Large intestine (tissue), 3 donors: ENCODE data around the gene RERE. TPM values are rescaled to one million over a fixed set of nuclear protein-coding genes. Genes with fewer than 3 reads are reported as not detected.
A peak's percentile ranks its signal among the peaks of the same experiment; 100 is the strongest.

Experiments
- DNase-seq, 2 donors: peaks; one replicate each; pipeline versions ENCODE4 v3.0.0 to v3.0.0-alpha.2; 2013
- H3K27ac ChIP-seq: one replicate; pipeline ENCODE4 v1.5.1; 2013; ENCODE audit warnings: low read length
- H3K27me3 ChIP-seq: 2 replicates; pipeline ENCODE4 v1.6.1; 2013; ENCODE audit warnings: low read length; ENCODE audit not compliant: control insufficient read depth, insufficient read depth
- H3K36me3 ChIP-seq: 2 replicates; pipeline ENCODE4 v1.6.1; 2013; ENCODE audit warnings: low read length; ENCODE audit not compliant: control insufficient read depth, insufficient read depth
- H3K4me1 ChIP-seq: one replicate; pipeline ENCODE4 v1.6.1; 2013; ENCODE audit warnings: low read length; ENCODE audit not compliant: control insufficient read depth, insufficient read depth
- H3K4me3 ChIP-seq: one replicate; pipeline ENCODE4 v1.5.1; 2013; ENCODE audit warnings: low read length
- H3K9me3 ChIP-seq: one replicate; pipeline ENCODE4 v1.6.1; 2013; ENCODE audit warnings: mild to moderate bottlenecking, low read depth, low read length, moderate library complexity; ENCODE audit not compliant: control insufficient read depth
- WGBS: methylation state at CpG from one replicate; pipeline ENCODE4 v1.1.5; 2013; ENCODE audit warnings: low lambda C conversion rate; ENCODE audit not compliant: insufficient coverage; 5-methylcytosine and 5-hydroxymethylcytosine counted together
- polyA plus RNA-seq: library from polyadenylated mRNA; unstranded; fragments of 120-200 nt; gene quantifications from one replicate; pipeline ENCODE4 v1.2.1, GENCODE V29; 2013

RERE gene
- polyA plus RNA-seq, 1 donor: 62.3 TPM

DNA sequence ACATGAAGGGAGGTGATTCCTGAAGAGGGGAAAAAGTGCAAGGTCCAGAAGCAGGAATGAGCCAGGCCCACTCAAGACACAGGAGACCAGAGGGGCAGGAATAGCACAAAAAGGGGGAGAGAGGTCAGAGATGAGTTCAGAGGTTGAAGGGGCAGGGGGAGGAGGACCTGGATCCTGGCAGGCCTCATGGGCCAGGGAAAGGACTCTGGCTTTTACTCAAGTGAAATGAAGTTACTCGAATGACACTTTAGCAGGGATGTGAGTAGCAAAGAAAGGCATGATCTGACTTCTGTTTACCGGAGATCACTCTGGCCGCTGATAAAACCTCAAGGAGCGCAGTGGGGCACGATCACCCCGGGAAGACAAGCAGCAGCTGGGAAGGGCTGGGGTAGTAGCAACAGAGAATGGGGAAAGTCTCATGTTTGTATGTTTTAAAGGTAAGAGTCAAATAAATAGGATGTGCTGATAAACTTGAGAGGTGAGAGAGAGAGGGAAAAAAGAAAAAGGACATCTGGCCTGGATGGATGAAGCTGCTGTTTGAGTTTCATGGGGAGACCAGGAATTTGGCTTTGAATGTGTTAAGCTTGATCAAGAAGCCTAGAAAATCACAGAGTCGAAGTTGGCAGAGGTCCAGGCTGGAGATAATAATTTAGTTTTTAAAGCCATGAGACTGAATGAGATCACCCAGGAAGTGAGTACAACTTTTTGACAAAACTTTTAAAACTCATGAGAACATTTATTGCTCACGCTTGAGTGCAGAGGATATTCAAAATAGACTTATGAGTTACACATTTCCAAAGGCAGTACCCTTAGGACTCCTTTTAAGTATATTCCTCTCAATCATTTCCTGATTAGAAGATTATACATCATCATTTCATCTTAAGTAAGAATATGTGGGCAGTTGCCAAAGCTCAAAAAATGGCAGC lies 156.0 kb downstream of the RERE start:
- peak overlapping the region; percentile 35 for H3K27ac ChIP-seq
- no peaks in the 10 kb centered on the region for H3K9me3 ChIP-seq
- H3K4me3 ChIP-seq: no peak overlapping the region
- WGBS: no CpG with 5 or more reads among the region's 8 CpGs
- peak in 1 of 2 donors; percentile 63 for DNase-seq
- H3K27me3 ChIP-seq: no peaks in the 10 kb centered on the region
- H3K36me3 ChIP-seq: no peaks in the 10 kb centered on the region
- peaks cover 45% of the 10 kb centered on the region for H3K4me1 ChIP-seq

- WGBS: 86% methylated on average over 2 of the region's 5 CpGs
- Histone ChIP-seq H3K4me3 (no peak overlapping the region), H3K27ac (no peak overlapping the region), H3K4me1 (peaks cover 42% of the 10 kb centered on the region), H3K9me3 (no peaks in the 10 kb centered on the region), H3K27me3 (no peaks in the 10 kb centered on the region), H3K36me3 (peaks cover 5% of the 10 kb centered on the region)
- DNase-seq: no peak
Observed at GRCh38 chr1:8660411-8660828, 157.0 kb downstream of the RERE start.

- DNase-seq: no peak
- H3K9me3 ChIP-seq: no peaks in the 10 kb centered on the region
- peaks cover 40% of the 10 kb centered on the region for H3K4me1 ChIP-seq
- H3K36me3 ChIP-seq: peaks cover 7% of the 10 kb centered on the region
- H3K27me3 ChIP-seq: no peaks in the 10 kb centered on the region
- no peak overlapping the region for H3K4me3 ChIP-seq
- H3K27ac ChIP-seq: no peak overlapping the region
Observed at GRCh38 chr1:8659593-8659992, 157.8 kb downstream of the RERE start.

GRCh38 chr1:8653878-8654277 lies 163.6 kb downstream of the RERE start:
- Histone ChIP-seq H3K4me3 (no peak overlapping the region), H3K4me1 (no peaks in the 10 kb centered on the region), H3K27ac (no peak overlapping the region), H3K27me3 (no peaks in the 10 kb centered on the region), H3K9me3 (no peaks in the 10 kb centered on the region), H3K36me3 (peaks cover 7% of the 10 kb centered on the region)
- no CpG with 5 or more reads among the region's 4 CpGs for WGBS
- no peak for DNase-seq

DNA sequence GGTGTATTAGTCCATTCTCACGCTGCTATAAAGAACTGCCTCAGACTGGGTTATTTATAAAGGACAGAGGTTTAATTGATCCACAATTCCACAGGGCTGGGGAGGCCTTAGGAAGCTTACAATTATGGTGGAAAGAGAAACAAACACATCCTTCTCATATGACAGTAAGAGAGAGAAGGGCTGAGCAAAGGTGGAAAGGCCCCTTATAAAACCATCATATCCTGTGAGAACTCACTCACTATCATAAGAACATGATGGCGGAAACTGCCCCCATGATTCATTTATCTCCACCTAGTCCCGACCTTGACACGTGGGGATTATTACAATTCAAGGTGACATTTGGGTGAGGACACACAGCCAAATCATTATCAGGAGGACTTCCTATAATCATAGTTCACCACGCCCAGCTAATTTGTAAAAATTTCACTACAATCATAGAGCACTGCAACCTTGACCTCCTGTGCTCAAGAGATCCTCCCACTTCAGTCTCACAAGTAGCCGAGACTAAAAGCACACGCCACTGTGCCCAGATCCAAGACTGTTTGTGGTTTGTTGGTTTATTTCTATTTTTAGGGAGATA lies 164.9 kb downstream of the RERE start:
- Histone ChIP-seq H3K4me1 (no peaks in the 10 kb centered on the region), H3K36me3 (peaks cover 7% of the 10 kb centered on the region), H3K27me3 (no peaks in the 10 kb centered on the region), H3K4me3 (no peak overlapping the region), H3K9me3 (no peaks in the 10 kb centered on the region), H3K27ac (no peak overlapping the region)
- DNase-seq: peak in 1 of 2 donors; percentile 33
- no CpG with 5 or more reads among the region's 7 CpGs for WGBS

DNA sequence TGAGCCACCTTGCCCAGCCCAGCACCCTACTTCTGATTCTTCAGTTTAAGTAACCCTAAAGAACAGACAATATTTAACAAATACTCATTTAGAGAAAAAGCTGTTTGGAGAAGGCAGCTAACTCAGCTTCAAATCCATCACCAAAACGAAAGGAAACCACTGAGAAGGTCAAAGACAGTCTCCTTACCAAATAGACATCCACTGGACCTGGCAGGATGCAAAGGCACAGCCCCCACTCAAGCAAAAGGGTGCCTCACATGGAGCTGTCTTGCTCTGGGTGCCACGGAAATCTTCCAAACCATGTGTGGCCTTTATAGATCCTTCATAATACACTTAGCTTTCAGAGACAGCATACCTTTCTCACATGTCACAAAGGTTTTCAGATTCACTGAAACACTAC lies 165.5 kb downstream of the RERE start:
- peaks cover 7% of the 10 kb centered on the region for H3K36me3 ChIP-seq
- H3K9me3 ChIP-seq: no peaks in the 10 kb centered on the region
- H3K27me3 ChIP-seq: no peaks in the 10 kb centered on the region
- WGBS: no CpG with 5 or more reads among the region's 2 CpGs
- no peak for DNase-seq
- no peaks in the 10 kb centered on the region for H3K4me1 ChIP-seq
- no peak overlapping the region for H3K4me3 ChIP-seq
- H3K27ac ChIP-seq: no peak overlapping the region

DNA sequence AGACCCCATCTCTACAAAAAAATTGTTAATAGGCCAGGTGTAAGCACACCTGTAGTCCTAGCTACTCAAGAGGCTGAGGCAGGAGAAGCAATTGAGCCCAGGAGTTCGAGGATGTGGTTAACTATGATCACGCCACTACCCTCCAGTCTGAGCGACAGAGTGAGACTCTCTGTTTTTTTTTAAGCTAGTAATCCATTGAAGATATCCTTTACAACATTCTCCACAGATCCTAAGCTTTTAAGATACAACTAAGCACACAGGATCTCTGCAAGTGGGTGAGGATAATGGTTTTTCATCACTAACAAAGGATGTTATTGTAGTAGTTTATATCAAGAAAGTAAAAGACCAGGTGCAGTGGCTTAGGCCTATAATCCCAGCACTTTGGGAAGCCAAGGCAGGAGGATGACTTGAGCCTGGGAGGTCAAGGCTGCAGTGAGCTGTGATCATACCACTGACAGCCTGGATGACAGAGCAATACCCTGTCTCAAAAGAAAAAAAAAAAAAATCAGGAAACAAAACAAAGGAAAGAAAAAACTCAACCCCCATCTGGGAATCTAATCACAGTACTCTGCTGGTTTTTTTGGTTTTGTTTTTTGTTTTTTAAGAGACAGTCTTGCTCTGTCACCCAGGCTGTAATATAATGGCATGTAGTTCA lies 166.1 kb downstream of the RERE start:
- Histone ChIP-seq H3K27ac (no peak overlapping the region), H3K4me3 (no peak overlapping the region), H3K36me3 (peaks cover 7% of the 10 kb centered on the region), H3K4me1 (no peaks in the 10 kb centered on the region), H3K9me3 (no peaks in the 10 kb centered on the region), H3K27me3 (no peaks in the 10 kb centered on the region)
- no CpG with 5 or more reads among the region's 3 CpGs for WGBS
- no peak for DNase-seq

GRCh38 chr1:8649875-8650274 lies 167.6 kb downstream of the RERE start:
- Histone ChIP-seq H3K9me3 (no peaks in the 10 kb centered on the region), H3K36me3 (peaks cover under 1% of the 10 kb centered on the region), H3K4me3 (no peak overlapping the region), H3K27me3 (no peaks in the 10 kb centered on the region), H3K4me1 (no peaks in the 10 kb centered on the region), H3K27ac (no peak overlapping the region)
- DNase-seq: no peak
- WGBS: 100% methylated on average over 3 of the region's 6 CpGs

DNA sequence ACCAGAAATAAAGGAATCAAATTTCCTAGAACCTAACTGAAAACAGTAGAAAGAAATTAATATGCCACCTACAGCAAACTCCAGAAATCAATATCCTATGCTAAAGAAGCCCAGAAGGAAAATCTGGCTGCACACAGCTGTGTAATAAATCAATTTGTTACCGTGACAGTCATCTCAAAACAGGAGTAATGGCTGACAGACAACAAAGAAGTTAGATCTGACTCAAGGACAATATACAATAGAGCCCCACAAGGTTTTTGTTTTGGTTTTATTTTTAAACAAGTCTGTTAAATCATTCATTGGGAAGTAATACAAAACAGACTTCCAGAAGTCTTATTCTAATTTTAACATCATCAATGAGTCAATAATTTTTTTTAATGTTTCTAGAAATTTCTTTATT lies 168.4 kb downstream of the RERE start:
- H3K27ac ChIP-seq: no peak overlapping the region

DNA sequence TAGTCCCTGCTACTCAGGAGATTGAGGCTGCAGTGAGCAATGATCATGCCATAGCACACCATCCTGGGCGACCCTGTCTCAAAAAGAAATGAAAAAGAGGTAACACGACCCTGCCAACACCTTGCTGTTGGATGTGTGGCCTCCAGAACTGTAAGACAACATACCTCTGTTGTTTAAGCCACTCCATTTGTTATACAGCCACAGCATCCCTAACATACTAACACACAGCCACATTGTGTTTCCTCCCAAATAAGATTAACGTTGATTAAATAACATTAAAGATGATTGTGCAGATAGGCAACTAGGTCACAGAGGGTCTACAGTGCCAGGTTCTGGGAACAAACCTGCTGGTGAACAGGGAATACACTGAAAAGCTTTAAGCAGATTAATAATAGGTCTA lies 170.4 kb downstream of the RERE start:
- no peaks in the 10 kb centered on the region for H3K27me3 ChIP-seq
- H3K27ac ChIP-seq: no peak overlapping the region
- WGBS: 60% methylated on average over 2 of the region's 3 CpGs
- no peaks in the 10 kb centered on the region for H3K4me1 ChIP-seq
- no peak for DNase-seq
- no peak overlapping the region for H3K4me3 ChIP-seq
- H3K9me3 ChIP-seq: no peaks in the 10 kb centered on the region
- H3K36me3 ChIP-seq: no peaks in the 10 kb centered on the region

More for the DNA sequence above, 168.4 kb downstream of the RERE start:
- WGBS: no CpG with 5 or more reads among the region's 1 CpG
- Histone ChIP-seq H3K4me1 (no peaks in the 10 kb centered on the region), H3K36me3 (no peaks in the 10 kb centered on the region), H3K4me3 (no peak overlapping the region), H3K27me3 (no peaks in the 10 kb centered on the region), H3K9me3 (no peaks in the 10 kb centered on the region)
- DNase-seq: no peak
